HEK293 (cell line): ENCODE results near the gene TC2N.

Experiments used
- BCL6B ChIP-seq: fragments of 450-650 bp; formaldehyde crosslinking; IDR thresholded peaks from 2 replicates; pipeline ENCODE4 v1.5.1; 2017; ENCODE audit warnings: missing biosample characterization, missing genetic modification characterization
- PRDM10 ChIP-seq: fragments of 450-650 bp; formaldehyde crosslinking; IDR thresholded peaks from 2 replicates; pipeline ENCODE4 v1.5.1; 2016; ENCODE audit warnings: missing biosample characterization, missing genetic modification characterization
- PRDM4 ChIP-seq: fragments of 450-650 bp; formaldehyde crosslinking; IDR thresholded peaks from 2 replicates; pipeline ENCODE4 v1.5.1; 2017; ENCODE audit warnings: missing biosample characterization, missing genetic modification characterization
- YY1 ChIP-seq: fragments of 450-650 bp; formaldehyde crosslinking; IDR thresholded peaks from 2 replicates; pipeline ENCODE4 v1.5.1; 2018; ENCODE audit warnings: missing biosample characterization, missing genetic modification characterization
- ZBTB26 ChIP-seq: fragments of 450-650 bp; formaldehyde crosslinking; optimal IDR thresholded peaks from 2 replicates; pipeline ENCODE3; 2016; ENCODE audit warnings: missing biosample characterization, mild to moderate bottlenecking, missing genetic modification characterization
- ZBTB8A ChIP-seq: fragments of 450-650 bp; formaldehyde crosslinking; IDR thresholded peaks from 2 replicates; pipeline ENCODE4 v1.5.1; 2016; ENCODE audit warnings: missing biosample characterization, missing genetic modification characterization
- ZNF10 ChIP-seq: fragments of 450-650 bp; formaldehyde crosslinking; IDR thresholded peaks from 2 replicates; pipeline ENCODE4 v1.5.1; 2017; ENCODE audit warnings: missing biosample characterization, missing genetic modification characterization
- ZNF133 ChIP-seq: fragments of 450-650 bp; formaldehyde crosslinking; IDR thresholded peaks from 2 replicates; pipeline ENCODE4 v1.5.1; 2016; ENCODE audit warnings: missing biosample characterization, missing genetic modification characterization
- ZNF146 ChIP-seq: fragments of 450-650 bp; formaldehyde crosslinking; IDR thresholded peaks from 2 replicates; pipeline ENCODE4 v1.5.1; 2016; ENCODE audit warnings: missing biosample characterization, missing genetic modification characterization
- ZNF19 ChIP-seq: fragments of 450-650 bp; formaldehyde crosslinking; IDR thresholded peaks from 2 replicates; pipeline ENCODE4; 2016; ENCODE audit warnings: missing biosample characterization, missing genetic modification characterization, low read depth
- ZNF26 ChIP-seq: fragments of 450-650 bp; formaldehyde crosslinking; IDR thresholded peaks from 2 replicates; pipeline ENCODE4 v1.5.1; 2016; ENCODE audit warnings: missing biosample characterization, missing genetic modification characterization
- ZNF274 ChIP-seq, 2 experiments: fragments of 200-500 bp in 1 of 2; fragments of 450-650 bp in 1 of 2; sonication (Bioruptor generic) in 1 of 2; formaldehyde crosslinking in 1 of 2; IDR thresholded peaks; 2 replicates each; pipeline versions ENCODE4 v1.5.1 to v1.6.1; 2014 to 2016; ENCODE audit warnings: borderline replicate concordance in 1 of 2, inconsistent platforms in 1 of 2, low read length in 1 of 2, missing biosample characterization in 1 of 2, missing genetic modification characterization in 1 of 2
- ZNF311 ChIP-seq: fragments of 450-650 bp; formaldehyde crosslinking; IDR thresholded peaks from 2 replicates; pipeline ENCODE4 v1.5.1; 2017; ENCODE audit warnings: missing biosample characterization, missing genetic modification characterization, borderline replicate concordance
- ZNF341 ChIP-seq: fragments of 450-650 bp; formaldehyde crosslinking; IDR thresholded peaks from 2 replicates; pipeline ENCODE4; 2016; ENCODE audit warnings: low read depth, missing biosample characterization, missing genetic modification characterization
- ZNF416 ChIP-seq: fragments of 450-650 bp; formaldehyde crosslinking; IDR thresholded peaks from 2 replicates; pipeline ENCODE4 v1.5.1; 2016; ENCODE audit warnings: missing biosample characterization, missing genetic modification characterization
- ZNF433 ChIP-seq: fragments of 450-650 bp; formaldehyde crosslinking; IDR thresholded peaks from 2 replicates; pipeline ENCODE4 v1.5.1; 2016; ENCODE audit warnings: missing biosample characterization, missing genetic modification characterization, low read depth
- ZNF561 ChIP-seq: fragments of 450-650 bp; IDR thresholded peaks from 2 replicates; pipeline ENCODE4 v1.5.1; 2018; ENCODE audit warnings: missing biosample characterization, missing genetic modification characterization, borderline replicate concordance
- ZNF610 ChIP-seq: fragments of 450-650 bp; formaldehyde crosslinking; IDR thresholded peaks from 2 replicates; pipeline ENCODE4 v1.5.1; 2016; ENCODE audit warnings: missing biosample characterization, missing genetic modification characterization, borderline replicate concordance
- ZNF621 ChIP-seq: fragments of 450-650 bp; formaldehyde crosslinking; IDR thresholded peaks from 2 replicates; pipeline ENCODE4 v1.5.1; 2017; ENCODE audit warnings: missing biosample characterization, missing genetic modification characterization
- ZNF629 ChIP-seq: fragments of 450-650 bp; formaldehyde crosslinking; IDR thresholded peaks from 2 replicates; pipeline ENCODE4 v1.5.1; 2017; ENCODE audit warnings: missing biosample characterization, missing genetic modification characterization
- ZNF645 ChIP-seq: fragments of 450-650 bp; formaldehyde crosslinking; IDR thresholded peaks from 2 replicates; pipeline ENCODE4; 2016; ENCODE audit warnings: missing biosample characterization, missing genetic modification characterization
- ZNF654 ChIP-seq: fragments of 450-650 bp; formaldehyde crosslinking; IDR thresholded peaks from 2 replicates; pipeline ENCODE4 v1.5.1; 2016; ENCODE audit warnings: low read depth, missing biosample characterization, missing genetic modification characterization
- ZNF658 ChIP-seq: fragments of 450-650 bp; formaldehyde crosslinking; IDR thresholded peaks from 2 replicates; pipeline ENCODE4; 2016; ENCODE audit warnings: missing biosample characterization, missing genetic modification characterization
- ZNF837 ChIP-seq: fragments of 450-650 bp; formaldehyde crosslinking; IDR thresholded peaks from 2 replicates; pipeline ENCODE4 v1.5.1; 2016; ENCODE audit warnings: missing biosample characterization, missing genetic modification characterization
- ZSCAN18 ChIP-seq: fragments of 450-650 bp; formaldehyde crosslinking; IDR thresholded peaks from 2 replicates; pipeline ENCODE4 v1.5.1; 2016; ENCODE audit warnings: missing biosample characterization, missing genetic modification characterization

TC2N gene

GRCh38 chr14:91858536-91859275 is 8.6 kb downstream of the TC2N start (continued):
- TF ChIP-seq PRDM10 (tag by site-specific recombination) (no peak), ZBTB26 (tag by site-specific recombination) (no peak), ZNF654 (tag by site-specific recombination) (peak; percentile 61), ZNF629 (tag by site-specific recombination) (peak; percentile 87), ZNF10 (tag by site-specific recombination) (0 out of 2 replicates have a peak, but pooled peaks have one; percentile 46), ZNF26 (tag by site-specific recombination) (no peak), ZNF133 (tag by site-specific recombination) (no peak), ZNF19 (no peak), ZNF645 (no peak), YY1 (tag by site-specific recombination) (no peak), ZNF433 (tag by site-specific recombination) (no peak), ZBTB8A (tag by site-specific recombination) (no peak), ZNF621 (tag by site-specific recombination) (no peak), ZNF341 (no peak), PRDM4 (tag by site-specific recombination) (no peak), ZNF610 (tag by site-specific recombination) (no peak), ZNF311 (tag by site-specific recombination) (no peak), ZNF274 (IDR thresholded peaks at IDR 0.05; ENCODE audit: low read length) (no peak), ZNF274 (tag by site-specific recombination; IDR thresholded peaks at IDR 0.05; ENCODE audit: borderline replicate concordance) (no peak), ZNF561 (no peak), ZNF416 (no peak), ZNF837 (tag by site-specific recombination) (no peak), ZNF146 (no peak), ZSCAN18 (tag by site-specific recombination) (no peak), ZNF658 (tag by site-specific recombination) (no peak), BCL6B (tag by site-specific recombination) (no peak)
